ENCODE measurements around the gene TMEM179. TPM values are rescaled to one million over a fixed set of nuclear protein-coding genes. Genes with fewer than 3 reads are reported as not detected.

The TMEM179 gene
- total and polyA plus RNA-seq, 2 experiments from 2014 or later, result 2.2 to 4.3 TPM

DNA sequence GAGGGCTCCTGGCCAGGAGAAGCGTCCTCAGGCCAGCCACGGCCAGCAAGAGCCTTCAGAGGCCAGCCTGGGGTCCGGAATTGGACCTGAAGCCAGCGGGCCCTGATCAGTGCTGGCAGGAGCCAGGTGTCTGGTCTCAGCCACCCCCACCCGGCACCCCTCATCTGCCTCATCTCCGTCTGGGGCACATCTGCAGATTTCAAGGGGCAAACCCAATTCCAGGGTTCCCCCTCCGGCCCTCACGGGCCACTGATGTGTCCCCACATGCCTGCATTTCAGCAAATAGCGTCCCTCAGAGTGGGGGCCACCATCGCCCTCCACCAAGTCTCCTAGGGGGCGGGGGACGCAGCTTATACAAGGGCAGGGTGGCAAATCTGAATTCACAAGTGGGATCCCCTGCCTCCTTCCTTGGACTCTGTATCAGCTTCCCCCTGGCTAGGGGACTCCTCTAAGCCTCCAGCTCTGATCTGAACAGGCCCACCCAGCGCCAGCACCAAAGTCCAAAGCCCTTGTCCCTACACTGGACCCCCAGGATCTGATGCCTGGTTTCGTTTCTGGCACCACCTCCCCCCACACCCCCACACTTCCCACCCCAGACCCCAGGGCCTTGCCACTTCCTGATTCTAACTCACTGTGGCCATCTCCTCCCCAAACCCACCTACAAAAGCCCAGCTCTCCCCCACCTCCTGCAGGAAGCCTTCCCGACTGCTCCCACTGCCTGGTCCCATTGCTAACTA, 10.1 kb downstream of the TMEM179 start:
- Histone ChIP-seq H3K4me3 (no peak overlapping the region), H3K27me3 (no peaks in the 10 kb centered on the region), H3K4me1 (ENCODE audit: insufficient read depth) (peaks cover 9% of the 10 kb centered on the region), H3K9me3 (ENCODE audit: low read depth) (no peaks in the 10 kb centered on the region), H3K79me2 (no peaks in the 10 kb centered on the region), H3K4me2 (no peak overlapping the region), H3K27ac (no peak overlapping the region), H4K20me1 (ENCODE audit: insufficient read depth, poor library complexity, severe bottlenecking) (no peaks in the 10 kb centered on the region), H2AFZ (no peak overlapping the region), H3K36me3 (replicated peaks; ENCODE audit: insufficient read depth, low read depth) (no peaks in the 10 kb centered on the region), H3K9me2 (replicated peaks; ENCODE audit: insufficient read depth) (no peaks in the 10 kb centered on the region)
- no peak for DNase-seq (ENCODE audit: low spot score)
- TF ChIP-seq, protein P1, sequence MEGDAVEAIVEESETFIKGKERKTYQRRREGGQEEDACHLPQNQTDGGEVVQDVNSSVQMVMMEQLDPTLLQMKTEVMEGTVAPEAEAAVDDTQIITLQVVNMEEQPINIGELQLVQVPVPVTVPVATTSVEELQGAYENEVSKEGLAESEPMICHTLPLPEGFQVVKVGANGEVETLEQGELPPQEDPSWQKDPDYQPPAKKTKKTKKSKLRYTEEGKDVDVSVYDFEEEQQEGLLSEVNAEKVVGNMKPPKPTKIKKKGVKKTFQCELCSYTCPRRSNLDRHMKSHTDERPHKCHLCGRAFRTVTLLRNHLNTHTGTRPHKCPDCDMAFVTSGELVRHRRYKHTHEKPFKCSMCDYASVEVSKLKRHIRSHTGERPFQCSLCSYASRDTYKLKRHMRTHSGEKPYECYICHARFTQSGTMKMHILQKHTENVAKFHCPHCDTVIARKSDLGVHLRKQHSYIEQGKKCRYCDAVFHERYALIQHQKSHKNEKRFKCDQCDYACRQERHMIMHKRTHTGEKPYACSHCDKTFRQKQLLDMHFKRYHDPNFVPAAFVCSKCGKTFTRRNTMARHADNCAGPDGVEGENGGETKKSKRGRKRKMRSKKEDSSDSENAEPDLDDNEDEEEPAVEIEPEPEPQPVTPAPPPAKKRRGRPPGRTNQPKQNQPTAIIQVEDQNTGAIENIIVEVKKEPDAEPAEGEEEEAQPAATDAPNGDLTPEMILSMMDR (IDR thresholded peaks at IDR 0.05; ENCODE audit: poor library complexity), result no peak
- 88% methylated on average over 13 of the region's 15 CpGs for WGBS (ENCODE audit: low lambda C conversion rate, missing lambda C conversion rate)

GRCh38 chr14:104593710-104594136, 10.8 kb downstream of the TMEM179 start:
- H2AFZ ChIP-seq, result no peak overlapping the region
- H3K27me3 ChIP-seq, result no peaks in the 10 kb centered on the region
- no peaks in the 10 kb centered on the region for H3K79me2 ChIP-seq
- no peaks in the 10 kb centered on the region for H3K9me2 ChIP-seq (replicated peaks; ENCODE audit: insufficient read depth)
- DNase-seq (ENCODE audit: low spot score), result no peak
- H3K9me3 ChIP-seq (ENCODE audit: low read depth), result no peaks in the 10 kb centered on the region
- 46% methylated on average over 12 of the region's 12 CpGs for WGBS (ENCODE audit: low lambda C conversion rate, missing lambda C conversion rate)
- no peak overlapping the region for H3K4me3 ChIP-seq
- H3K36me3 ChIP-seq (replicated peaks; ENCODE audit: insufficient read depth, low read depth), result no peaks in the 10 kb centered on the region
- no peak overlapping the region for H3K4me2 ChIP-seq
- H3K27ac ChIP-seq, result no peak overlapping the region
- TF ChIP-seq EZH2phosphoT487 (IDR thresholded peaks at IDR 0.05; ENCODE audit: low read depth, severe bottlenecking, unreplicated experiment) (no peak), EZH2 (IDR thresholded peaks at IDR 0.05; ENCODE audit: borderline replicate concordance) (no peak)
- TF ChIP-seq, protein P1 (IDR thresholded peaks at IDR 0.05; ENCODE audit: poor library complexity), result no peak
- peaks cover 9% of the 10 kb centered on the region for H3K4me1 ChIP-seq (ENCODE audit: insufficient read depth)
- H4K20me1 ChIP-seq (ENCODE audit: insufficient read depth, poor library complexity, severe bottlenecking), result no peaks in the 10 kb centered on the region

GRCh38 chr14:104593241-104593701, 11.3 kb downstream of the TMEM179 start:
- Histone ChIP-seq H4K20me1 (ENCODE audit: insufficient read depth, poor library complexity, severe bottlenecking) (no peaks in the 10 kb centered on the region), H2AFZ (no peak overlapping the region), H3K4me1 (ENCODE audit: insufficient read depth) (peaks cover 9% of the 10 kb centered on the region), H3K4me2 (no peak overlapping the region), H3K4me3 (no peak overlapping the region), H3K9me3 (ENCODE audit: low read depth) (no peaks in the 10 kb centered on the region), H3K27me3 (no peaks in the 10 kb centered on the region), H3K27ac (no peak overlapping the region), H3K9me2 (replicated peaks; ENCODE audit: insufficient read depth) (no peaks in the 10 kb centered on the region), H3K79me2 (no peaks in the 10 kb centered on the region), H3K36me3 (replicated peaks; ENCODE audit: insufficient read depth, low read depth) (no peaks in the 10 kb centered on the region)
- DNase-seq (ENCODE audit: low spot score), result no peak
- no peak for TF ChIP-seq EZH2 (IDR thresholded peaks at IDR 0.05; ENCODE audit: borderline replicate concordance)
- TF ChIP-seq, protein P1 (IDR thresholded peaks at IDR 0.05; ENCODE audit: poor library complexity), result no peak
- TF ChIP-seq EZH2phosphoT487 (IDR thresholded peaks at IDR 0.05; ENCODE audit: low read depth, severe bottlenecking, unreplicated experiment), result no peak
- 82% methylated on average over 14 of the region's 18 CpGs for WGBS (ENCODE audit: low lambda C conversion rate, missing lambda C conversion rate)
